MM.1S (cell line): ENCODE results near the gene STRIP2.

Experiments used
- DNase-seq: peaks from one replicate; pipeline ENCODE4 v3.0.0-alpha.2; 2015
- H2AFZ ChIP-seq: fragments of 300-600 bp; sonication (generic); 2 replicates; pipeline ENCODE4 v1.6.0; 2016; ENCODE audit warnings: antibody characterized with exemption, low read length
- H3F3A ChIP-seq: fragments of 300-600 bp; sonication (generic); 2 replicates; pipeline ENCODE4 v1.6.1; 2016; ENCODE audit warnings: mild to moderate bottlenecking, antibody characterized with exemption, low read length, moderate library complexity, mixed read lengths; ENCODE audit not compliant: insufficient read depth
- H3K27ac ChIP-seq: fragments of 300-600 bp; sonication (generic); 2 replicates; pipeline ENCODE4 v1.5.1; 2016; ENCODE audit warnings: mild to moderate bottlenecking, low read length
- H3K27me3 ChIP-seq: fragments of 300-600 bp; sonication (generic); replicated peaks from 2 replicates; pipeline ENCODE4 v1.6.0; 2016; ENCODE audit warnings: low read length; ENCODE audit not compliant: insufficient read depth
- H3K36me3 ChIP-seq: fragments of 300-600 bp; sonication (generic); replicated peaks from 2 replicates; pipeline ENCODE4 v1.6.1; 2016; ENCODE audit warnings: mild to moderate bottlenecking, low read length, mixed read lengths; ENCODE audit not compliant: insufficient read depth
- H3K4me1 ChIP-seq: fragments of 300-600 bp; sonication (generic); 2 replicates; pipeline ENCODE4 v1.6.1; 2016; ENCODE audit warnings: low read length, mixed read lengths
- H3K4me2 ChIP-seq: fragments of 300-600 bp; sonication (generic); 2 replicates; pipeline ENCODE4 v1.6.0; 2016; ENCODE audit warnings: low read depth, low read length
- H3K4me3 ChIP-seq: fragments of 300-600 bp; sonication (generic); 2 replicates; pipeline ENCODE4 v1.5.1; 2016; ENCODE audit warnings: low read length, mixed read lengths
- H3K79me2 ChIP-seq: fragments of 300-600 bp; sonication (generic); 2 replicates; pipeline ENCODE4 v1.6.1; 2016; ENCODE audit warnings: mixed run types, low read length, mixed read lengths
- H3K9ac ChIP-seq: fragments of 300-600 bp; sonication (generic); 2 replicates; pipeline ENCODE4 v1.6.1; 2016; ENCODE audit warnings: low read length, mixed read lengths
- H3K9me2 ChIP-seq: fragments of 300-600 bp; sonication (generic); replicated peaks from 2 replicates; pipeline ENCODE4 v1.6.1; 2016; ENCODE audit warnings: mild to moderate bottlenecking, low read length, mixed read lengths; ENCODE audit not compliant: insufficient read depth
- H3K9me3 ChIP-seq: fragments of 300-600 bp; sonication (generic); replicated peaks from 2 replicates; pipeline ENCODE4 v1.6.1; 2016; ENCODE audit warnings: mild to moderate bottlenecking, low read length, mixed read lengths; ENCODE audit not compliant: insufficient read depth
- H4K20me1 ChIP-seq: fragments of 300-600 bp; sonication (generic); 2 replicates; pipeline ENCODE4 v1.6.1; 2016; ENCODE audit warnings: mild to moderate bottlenecking, low read length, moderate library complexity, mixed read lengths; ENCODE audit not compliant: insufficient read depth
- CTCF ChIP-seq: fragments of 300-600 bp; sonication (generic); IDR thresholded peaks from 2 replicates; pipeline ENCODE4 v1.5.1; 2016; ENCODE audit warnings: antibody characterized with exemption, low read length, mixed read lengths
- EZH2 ChIP-seq: fragments of 300-600 bp; sonication (generic); optimal IDR thresholded peaks from 2 replicates; pipeline ENCODE3; 2017; ENCODE audit warnings: low read depth, mild to moderate bottlenecking, antibody characterized with exemption, low read length, mixed read lengths
- EZH2phosphoT487 ChIP-seq: fragments of 300-600 bp; sonication (generic); IDR thresholded peaks from 2 replicates; pipeline ENCODE4 v1.6.1; 2018; ENCODE audit warnings: antibody characterized with exemption, low read length

Gene STRIP2

GRCh38 chr7:129390314-129390713 is 43.9 kb upstream of the STRIP2 start:
- Histone ChIP-seq H3K4me1 (peaks cover 16% of the 10 kb centered on the region), H3K9ac (no peak overlapping the region), H3F3A (peaks cover 4% of the 10 kb centered on the region; the same call in 1 of the 2 replicates), H3K79me2 (no peaks in the 10 kb centered on the region), H4K20me1 (no peaks in the 10 kb centered on the region), H3K4me2 (no peak overlapping the region), H3K36me3 (no peaks in the 10 kb centered on the region), H3K27ac (no peak overlapping the region), H3K4me3 (no peak overlapping the region), H2AFZ (no peak overlapping the region), H3K9me2 (no peaks in the 10 kb centered on the region), H3K27me3 (no peaks in the 10 kb centered on the region), H3K9me3 (no peaks in the 10 kb centered on the region)
- TF ChIP-seq CTCF = no peak
- TF ChIP-seq EZH2phosphoT487 = no peak
- no peak for TF ChIP-seq EZH2
- no peak for DNase-seq

- H3K9ac ChIP-seq = peak overlapping the region; percentile 3; the same call in 1 of the 2 replicates
- DNase-seq = peak; percentile 56
- H2AFZ ChIP-seq = peak overlapping the region; percentile 11; the same call in 1 of the 2 replicates
- H3K79me2 ChIP-seq = no peaks in the 10 kb centered on the region
- H3K27ac ChIP-seq = peak overlapping the region; percentile 12; the same call in 1 of the 2 replicates
- no peaks in the 10 kb centered on the region for H3K36me3 ChIP-seq
- no peak overlapping the region for H3K4me3 ChIP-seq
- H3K27me3 ChIP-seq = no peaks in the 10 kb centered on the region
- peaks cover 4% of the 10 kb centered on the region; the same call in 1 of the 2 replicates for H3F3A ChIP-seq
- H3K4me1 ChIP-seq = peaks cover 16% of the 10 kb centered on the region
- TF ChIP-seq EZH2 = no peak
- TF ChIP-seq CTCF = no peak
- TF ChIP-seq EZH2phosphoT487 = no peak
- peak overlapping the region; percentile 29 for H3K4me2 ChIP-seq
- H3K9me2 ChIP-seq = no peaks in the 10 kb centered on the region
- no peaks in the 10 kb centered on the region for H4K20me1 ChIP-seq
- no peaks in the 10 kb centered on the region for H3K9me3 ChIP-seq
Measured at GRCh38 chr7:129391546-129392171, 42.6 kb upstream of the STRIP2 start.

- H3K9ac ChIP-seq = no peak overlapping the region
- DNase-seq = no peak
- H3K79me2 ChIP-seq = no peaks in the 10 kb centered on the region
- H3K4me2 ChIP-seq = no peak overlapping the region
- H3K9me3 ChIP-seq = no peaks in the 10 kb centered on the region
- no peaks in the 10 kb centered on the region for H3K9me2 ChIP-seq
- no peaks in the 10 kb centered on the region for H3K36me3 ChIP-seq
- no peak for TF ChIP-seq EZH2phosphoT487
- no peak for TF ChIP-seq CTCF
- no peak for TF ChIP-seq EZH2
- H3K27ac ChIP-seq = no peak overlapping the region
- peaks cover 16% of the 10 kb centered on the region for H3K4me1 ChIP-seq
- H3K4me3 ChIP-seq = no peak overlapping the region
- no peaks in the 10 kb centered on the region for H3K27me3 ChIP-seq
- H2AFZ ChIP-seq = no peak overlapping the region
- H4K20me1 ChIP-seq = no peaks in the 10 kb centered on the region
- peaks cover 4% of the 10 kb centered on the region; the same call in 1 of the 2 replicates for H3F3A ChIP-seq
Measured at GRCh38 chr7:129393255-129393654, 41.0 kb upstream of the STRIP2 start.
